WTC11 (cell line): ENCODE measurements around the gene FLCN. TPM values are rescaled to one million over a fixed set of nuclear protein-coding genes. Genes with fewer than 3 reads are reported as not detected.

Experiments used
- ATAC-seq: fragments of 200-7000 bp; cut with Tn5 transposase; 2 replicates; pipeline ENCODE4 v1.10.0; 2021; ENCODE audit warnings: mild to moderate bottlenecking, moderate library complexity
- CTCF ChIA-PET: fragments of 300-600 bp; sonication (Branson Sonifier 250); formaldehyde crosslinking; loops from one replicate; lab custom pipeline; 2021; ENCODE audit warnings: antibody characterized with exemption; lab: Charles Lee
- POLR2A ChIA-PET: fragments of 350-600 bp; sonication (Branson Sonifier 250); formaldehyde crosslinking; loops from one replicate; lab custom pipeline; 2021; ENCODE audit warnings: antibody characterized with exemption; lab: Charles Lee
- DNase-seq: peaks from one replicate; pipeline ENCODE4 v3.0.0; 2021; ENCODE audit warnings: low spot score
- H3K27ac Mint-ChIP-seq: 2 replicates; pipeline ENCODE4 v1.8.0; 2021; ENCODE audit warnings: mixed read lengths
- H3K27me3 Mint-ChIP-seq: 2 replicates; pipeline ENCODE4 v1.8.0; 2021; ENCODE audit warnings: low read depth, mild to moderate bottlenecking, moderate library complexity, mixed read lengths
- H3K36me3 Mint-ChIP-seq: 2 replicates; pipeline ENCODE4 v1.8.0; 2021; ENCODE audit warnings: mixed read lengths
- H3K4me1 Mint-ChIP-seq: 2 replicates; pipeline ENCODE4 v1.8.0; 2022; ENCODE audit warnings: mixed read lengths
- H3K4me3 Mint-ChIP-seq: 2 replicates; pipeline ENCODE4 v1.8.0; 2021; ENCODE audit warnings: mild to moderate bottlenecking, moderate library complexity, mixed read lengths
- H3K9me3 Mint-ChIP-seq: 2 replicates; pipeline ENCODE4 v1.8.0; 2021; ENCODE audit warnings: mixed read lengths
- CREB1 ChIP-seq: sonication (generic); formaldehyde crosslinking; IDR thresholded peaks from 2 replicates; pipeline ENCODE4 v1.8.0; 2023; ENCODE audit warnings: mild to moderate bottlenecking, missing genetic modification reagents
- FOXP1 ChIP-seq: sonication (generic); formaldehyde crosslinking; IDR thresholded peaks from 2 replicates; pipeline ENCODE4 v1.8.0; 2022; ENCODE audit warnings: missing genetic modification reagents, mild to moderate bottlenecking, moderate library complexity, borderline replicate concordance
- GABPB1 ChIP-seq: sonication (generic); formaldehyde crosslinking; IDR thresholded peaks from 2 replicates; pipeline ENCODE4 v1.8.1; 2023; ENCODE audit warnings: mild to moderate bottlenecking, missing genetic modification reagents
- MXD4 ChIP-seq: fragments of 250-450 bp; sonication (Bioruptor Pico); IDR thresholded peaks from 2 replicates; pipeline ENCODE4 v1.8.0; 2021; ENCODE audit warnings: mild to moderate bottlenecking, moderate library complexity, borderline replicate concordance
- NFATC4 ChIP-seq: fragments of 250-450 bp; sonication (Bioruptor Pico); IDR thresholded peaks from 2 replicates; pipeline ENCODE4 v1.9.0; 2021; ENCODE audit warnings: mild to moderate bottlenecking
- RELA ChIP-seq: sonication (generic); formaldehyde crosslinking; IDR thresholded peaks from 2 replicates; pipeline ENCODE4 v1.8.1; 2022; ENCODE audit warnings: missing genetic modification reagents, mild to moderate bottlenecking, borderline replicate concordance
- RORB ChIP-seq: fragments of 250-450 bp; sonication (Bioruptor Pico); IDR thresholded peaks from 2 replicates; pipeline ENCODE4 v1.9.0; 2021; ENCODE audit warnings: mild to moderate bottlenecking
- TEAD4 ChIP-seq: sonication (generic); formaldehyde crosslinking; IDR thresholded peaks from 2 replicates; pipeline ENCODE4 v1.8.0; 2022; ENCODE audit warnings: mild to moderate bottlenecking, missing genetic modification reagents
- ZNF138 ChIP-seq: sonication (generic); formaldehyde crosslinking; conservative IDR thresholded peaks from 2 replicates; pipeline ENCODE4 v1.8.1; 2022; ENCODE audit warnings: mild to moderate bottlenecking, moderate library complexity, missing genetic modification reagents
- total RNA-seq: library from RNA; stranded (reverse); gene quantifications from 3 replicates; pipeline ENCODE4 v1.2.3, GENCODE V29; 2021
- TF ChIP-seq, protein P1 (sequence below): sonication (generic); formaldehyde crosslinking; IDR thresholded peaks from 2 replicates; pipeline ENCODE4 v1.8.0; 2022; ENCODE audit warnings: mild to moderate bottlenecking, missing genetic modification reagents
- TF ChIP-seq, protein P2 (sequence below): sonication (generic); formaldehyde crosslinking; IDR thresholded peaks from 2 replicates; pipeline ENCODE4 v1.8.1; 2022; ENCODE audit warnings: low read depth, mild to moderate bottlenecking, moderate library complexity, missing genetic modification reagents, borderline replicate concordance
- TF ChIP-seq, protein P3 (sequence below): fragments of 250-450 bp; sonication (Bioruptor Pico); IDR thresholded peaks from 2 replicates; pipeline ENCODE4 v1.9.0; 2021; ENCODE audit warnings: mild to moderate bottlenecking, borderline replicate concordance
- TF ChIP-seq, protein P4 (sequence below): sonication (generic); formaldehyde crosslinking; IDR thresholded peaks from 2 replicates; pipeline ENCODE4 v1.8.1; 2023; ENCODE audit warnings: mild to moderate bottlenecking, missing genetic modification reagents, borderline replicate concordance
- TF ChIP-seq, protein P5 (sequence below): fragments of 250-450 bp; sonication (Bioruptor Pico); IDR thresholded peaks from 2 replicates; pipeline ENCODE4 v1.9.0; 2021; ENCODE audit warnings: mild to moderate bottlenecking
- TF ChIP-seq, protein P6 (sequence below): fragments of 200-600 bp; IDR thresholded peaks from 2 replicates; pipeline ENCODE4 v1.8.0; 2022; ENCODE audit warnings: antibody characterized with exemption

Gene FLCN
- total RNA-seq, 1 experiment from 2014 or later = 40.8 TPM

DNA sequence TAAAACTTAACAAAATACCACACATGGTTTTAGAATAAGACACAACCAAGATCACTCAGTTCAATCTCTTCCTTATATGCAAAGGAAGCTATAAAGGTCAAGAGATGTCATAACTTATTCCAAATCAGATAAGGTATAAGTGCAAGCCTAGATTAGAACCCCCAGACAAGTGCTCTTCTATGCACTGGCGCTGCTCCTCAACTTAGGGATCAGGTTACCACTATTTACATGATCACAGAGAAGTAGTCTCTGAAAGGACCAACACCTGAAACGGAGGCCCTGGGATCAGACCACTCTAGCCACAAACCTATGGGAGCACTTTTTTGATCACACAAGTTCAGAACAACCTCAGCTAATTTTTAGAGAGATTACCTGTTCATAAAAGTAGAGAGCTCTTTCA is 27.5 kb upstream of the FLCN start (continued):
- TF ChIP-seq, protein P1, sequence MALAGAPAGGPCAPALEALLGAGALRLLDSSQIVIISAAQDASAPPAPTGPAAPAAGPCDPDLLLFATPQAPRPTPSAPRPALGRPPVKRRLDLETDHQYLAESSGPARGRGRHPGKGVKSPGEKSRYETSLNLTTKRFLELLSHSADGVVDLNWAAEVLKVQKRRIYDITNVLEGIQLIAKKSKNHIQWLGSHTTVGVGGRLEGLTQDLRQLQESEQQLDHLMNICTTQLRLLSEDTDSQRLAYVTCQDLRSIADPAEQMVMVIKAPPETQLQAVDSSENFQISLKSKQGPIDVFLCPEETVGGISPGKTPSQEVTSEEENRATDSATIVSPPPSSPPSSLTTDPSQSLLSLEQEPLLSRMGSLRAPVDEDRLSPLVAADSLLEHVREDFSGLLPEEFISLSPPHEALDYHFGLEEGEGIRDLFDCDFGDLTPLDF (CRISPR knock-in tag) = no peak
- TF ChIP-seq ZNF138 = no peak
- no peak for TF ChIP-seq NFATC4 (CRISPR knock-in tag)
- TF ChIP-seq FOXP1 (CRISPR knock-in tag) = no peak
- TF ChIP-seq, protein P2, sequence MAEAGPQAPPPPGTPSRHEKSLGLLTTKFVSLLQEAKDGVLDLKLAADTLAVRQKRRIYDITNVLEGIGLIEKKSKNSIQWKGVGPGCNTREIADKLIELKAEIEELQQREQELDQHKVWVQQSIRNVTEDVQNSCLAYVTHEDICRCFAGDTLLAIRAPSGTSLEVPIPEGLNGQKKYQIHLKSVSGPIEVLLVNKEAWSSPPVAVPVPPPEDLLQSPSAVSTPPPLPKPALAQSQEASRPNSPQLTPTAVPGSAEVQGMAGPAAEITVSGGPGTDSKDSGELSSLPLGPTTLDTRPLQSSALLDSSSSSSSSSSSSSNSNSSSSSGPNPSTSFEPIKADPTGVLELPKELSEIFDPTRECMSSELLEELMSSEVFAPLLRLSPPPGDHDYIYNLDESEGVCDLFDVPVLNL (CRISPR knock-in tag) = no peak

DNA sequence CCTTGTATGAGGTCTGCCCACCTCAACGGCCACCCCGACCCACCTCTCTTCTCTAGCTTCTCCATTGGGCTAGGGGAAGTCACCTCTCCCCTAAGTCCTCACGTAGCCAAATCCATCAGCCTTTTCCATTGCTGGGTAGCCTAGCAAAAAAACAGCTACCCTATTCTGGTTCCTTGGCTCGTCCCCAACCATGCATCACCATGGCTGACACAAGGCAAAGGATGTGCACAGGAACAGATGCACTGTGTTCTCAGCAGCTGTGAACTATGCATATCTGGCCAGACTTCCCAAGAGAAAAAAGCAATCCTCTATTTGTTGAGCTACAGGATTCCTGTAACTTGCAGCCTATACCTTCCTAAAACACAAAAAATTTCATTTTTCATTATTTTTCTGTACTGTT is 22.0 kb upstream of the FLCN start:
- ATAC-seq (no peak), DNase-seq (no peak)
- Mint-ChIP-seq H3K9me3 (no peaks in the 10 kb centered on the region), H3K27ac (no peak overlapping the region), H3K36me3 (peaks cover 73% of the 10 kb centered on the region), H3K4me3 (no peak overlapping the region), H3K27me3 (no peaks in the 10 kb centered on the region), H3K4me1 (no peaks in the 10 kb centered on the region)
- ChIA-PET CTCF (no interaction called here), POLR2A (interaction anchor here (0.6 kb wide), 1 partner anchor 26 kb away, joined by 7 read pairs; no protein-coding TSS in a partner anchor)
- TF ChIP-seq GABPB1 = no peak
- no peak for TF ChIP-seq RORB
- no peak for TF ChIP-seq TEAD4
- TF ChIP-seq, protein P3, sequence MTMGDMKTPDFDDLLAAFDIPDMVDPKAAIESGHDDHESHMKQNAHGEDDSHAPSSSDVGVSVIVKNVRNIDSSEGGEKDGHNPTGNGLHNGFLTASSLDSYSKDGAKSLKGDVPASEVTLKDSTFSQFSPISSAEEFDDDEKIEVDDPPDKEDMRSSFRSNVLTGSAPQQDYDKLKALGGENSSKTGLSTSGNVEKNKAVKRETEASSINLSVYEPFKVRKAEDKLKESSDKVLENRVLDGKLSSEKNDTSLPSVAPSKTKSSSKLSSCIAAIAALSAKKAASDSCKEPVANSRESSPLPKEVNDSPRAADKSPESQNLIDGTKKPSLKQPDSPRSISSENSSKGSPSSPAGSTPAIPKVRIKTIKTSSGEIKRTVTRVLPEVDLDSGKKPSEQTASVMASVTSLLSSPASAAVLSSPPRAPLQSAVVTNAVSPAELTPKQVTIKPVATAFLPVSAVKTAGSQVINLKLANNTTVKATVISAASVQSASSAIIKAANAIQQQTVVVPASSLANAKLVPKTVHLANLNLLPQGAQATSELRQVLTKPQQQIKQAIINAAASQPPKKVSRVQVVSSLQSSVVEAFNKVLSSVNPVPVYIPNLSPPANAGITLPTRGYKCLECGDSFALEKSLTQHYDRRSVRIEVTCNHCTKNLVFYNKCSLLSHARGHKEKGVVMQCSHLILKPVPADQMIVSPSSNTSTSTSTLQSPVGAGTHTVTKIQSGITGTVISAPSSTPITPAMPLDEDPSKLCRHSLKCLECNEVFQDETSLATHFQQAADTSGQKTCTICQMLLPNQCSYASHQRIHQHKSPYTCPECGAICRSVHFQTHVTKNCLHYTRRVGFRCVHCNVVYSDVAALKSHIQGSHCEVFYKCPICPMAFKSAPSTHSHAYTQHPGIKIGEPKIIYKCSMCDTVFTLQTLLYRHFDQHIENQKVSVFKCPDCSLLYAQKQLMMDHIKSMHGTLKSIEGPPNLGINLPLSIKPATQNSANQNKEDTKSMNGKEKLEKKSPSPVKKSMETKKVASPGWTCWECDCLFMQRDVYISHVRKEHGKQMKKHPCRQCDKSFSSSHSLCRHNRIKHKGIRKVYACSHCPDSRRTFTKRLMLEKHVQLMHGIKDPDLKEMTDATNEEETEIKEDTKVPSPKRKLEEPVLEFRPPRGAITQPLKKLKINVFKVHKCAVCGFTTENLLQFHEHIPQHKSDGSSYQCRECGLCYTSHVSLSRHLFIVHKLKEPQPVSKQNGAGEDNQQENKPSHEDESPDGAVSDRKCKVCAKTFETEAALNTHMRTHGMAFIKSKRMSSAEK = no peak
- TF ChIP-seq, protein P4, sequence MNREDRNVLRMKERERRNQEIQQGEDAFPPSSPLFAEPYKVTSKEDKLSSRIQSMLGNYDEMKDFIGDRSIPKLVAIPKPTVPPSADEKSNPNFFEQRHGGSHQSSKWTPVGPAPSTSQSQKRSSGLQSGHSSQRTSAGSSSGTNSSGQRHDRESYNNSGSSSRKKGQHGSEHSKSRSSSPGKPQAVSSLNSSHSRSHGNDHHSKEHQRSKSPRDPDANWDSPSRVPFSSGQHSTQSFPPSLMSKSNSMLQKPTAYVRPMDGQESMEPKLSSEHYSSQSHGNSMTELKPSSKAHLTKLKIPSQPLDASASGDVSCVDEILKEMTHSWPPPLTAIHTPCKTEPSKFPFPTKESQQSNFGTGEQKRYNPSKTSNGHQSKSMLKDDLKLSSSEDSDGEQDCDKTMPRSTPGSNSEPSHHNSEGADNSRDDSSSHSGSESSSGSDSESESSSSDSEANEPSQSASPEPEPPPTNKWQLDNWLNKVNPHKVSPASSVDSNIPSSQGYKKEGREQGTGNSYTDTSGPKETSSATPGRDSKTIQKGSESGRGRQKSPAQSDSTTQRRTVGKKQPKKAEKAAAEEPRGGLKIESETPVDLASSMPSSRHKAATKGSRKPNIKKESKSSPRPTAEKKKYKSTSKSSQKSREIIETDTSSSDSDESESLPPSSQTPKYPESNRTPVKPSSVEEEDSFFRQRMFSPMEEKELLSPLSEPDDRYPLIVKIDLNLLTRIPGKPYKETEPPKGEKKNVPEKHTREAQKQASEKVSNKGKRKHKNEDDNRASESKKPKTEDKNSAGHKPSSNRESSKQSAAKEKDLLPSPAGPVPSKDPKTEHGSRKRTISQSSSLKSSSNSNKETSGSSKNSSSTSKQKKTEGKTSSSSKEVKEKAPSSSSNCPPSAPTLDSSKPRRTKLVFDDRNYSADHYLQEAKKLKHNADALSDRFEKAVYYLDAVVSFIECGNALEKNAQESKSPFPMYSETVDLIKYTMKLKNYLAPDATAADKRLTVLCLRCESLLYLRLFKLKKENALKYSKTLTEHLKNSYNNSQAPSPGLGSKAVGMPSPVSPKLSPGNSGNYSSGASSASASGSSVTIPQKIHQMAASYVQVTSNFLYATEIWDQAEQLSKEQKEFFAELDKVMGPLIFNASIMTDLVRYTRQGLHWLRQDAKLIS = no peak
- no peak for TF ChIP-seq CREB1 (CRISPR knock-in tag)
- TF ChIP-seq RELA = no peak
- TF ChIP-seq MXD4 (CRISPR knock-in tag) = no peak
- TF ChIP-seq, protein P5, sequence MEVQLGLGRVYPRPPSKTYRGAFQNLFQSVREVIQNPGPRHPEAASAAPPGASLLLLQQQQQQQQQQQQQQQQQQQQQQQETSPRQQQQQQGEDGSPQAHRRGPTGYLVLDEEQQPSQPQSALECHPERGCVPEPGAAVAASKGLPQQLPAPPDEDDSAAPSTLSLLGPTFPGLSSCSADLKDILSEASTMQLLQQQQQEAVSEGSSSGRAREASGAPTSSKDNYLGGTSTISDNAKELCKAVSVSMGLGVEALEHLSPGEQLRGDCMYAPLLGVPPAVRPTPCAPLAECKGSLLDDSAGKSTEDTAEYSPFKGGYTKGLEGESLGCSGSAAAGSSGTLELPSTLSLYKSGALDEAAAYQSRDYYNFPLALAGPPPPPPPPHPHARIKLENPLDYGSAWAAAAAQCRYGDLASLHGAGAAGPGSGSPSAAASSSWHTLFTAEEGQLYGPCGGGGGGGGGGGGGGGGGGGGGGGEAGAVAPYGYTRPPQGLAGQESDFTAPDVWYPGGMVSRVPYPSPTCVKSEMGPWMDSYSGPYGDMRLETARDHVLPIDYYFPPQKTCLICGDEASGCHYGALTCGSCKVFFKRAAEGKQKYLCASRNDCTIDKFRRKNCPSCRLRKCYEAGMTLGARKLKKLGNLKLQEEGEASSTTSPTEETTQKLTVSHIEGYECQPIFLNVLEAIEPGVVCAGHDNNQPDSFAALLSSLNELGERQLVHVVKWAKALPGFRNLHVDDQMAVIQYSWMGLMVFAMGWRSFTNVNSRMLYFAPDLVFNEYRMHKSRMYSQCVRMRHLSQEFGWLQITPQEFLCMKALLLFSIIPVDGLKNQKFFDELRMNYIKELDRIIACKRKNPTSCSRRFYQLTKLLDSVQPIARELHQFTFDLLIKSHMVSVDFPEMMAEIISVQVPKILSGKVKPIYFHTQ (CRISPR knock-in tag) = no peak
- TF ChIP-seq, protein P6, sequence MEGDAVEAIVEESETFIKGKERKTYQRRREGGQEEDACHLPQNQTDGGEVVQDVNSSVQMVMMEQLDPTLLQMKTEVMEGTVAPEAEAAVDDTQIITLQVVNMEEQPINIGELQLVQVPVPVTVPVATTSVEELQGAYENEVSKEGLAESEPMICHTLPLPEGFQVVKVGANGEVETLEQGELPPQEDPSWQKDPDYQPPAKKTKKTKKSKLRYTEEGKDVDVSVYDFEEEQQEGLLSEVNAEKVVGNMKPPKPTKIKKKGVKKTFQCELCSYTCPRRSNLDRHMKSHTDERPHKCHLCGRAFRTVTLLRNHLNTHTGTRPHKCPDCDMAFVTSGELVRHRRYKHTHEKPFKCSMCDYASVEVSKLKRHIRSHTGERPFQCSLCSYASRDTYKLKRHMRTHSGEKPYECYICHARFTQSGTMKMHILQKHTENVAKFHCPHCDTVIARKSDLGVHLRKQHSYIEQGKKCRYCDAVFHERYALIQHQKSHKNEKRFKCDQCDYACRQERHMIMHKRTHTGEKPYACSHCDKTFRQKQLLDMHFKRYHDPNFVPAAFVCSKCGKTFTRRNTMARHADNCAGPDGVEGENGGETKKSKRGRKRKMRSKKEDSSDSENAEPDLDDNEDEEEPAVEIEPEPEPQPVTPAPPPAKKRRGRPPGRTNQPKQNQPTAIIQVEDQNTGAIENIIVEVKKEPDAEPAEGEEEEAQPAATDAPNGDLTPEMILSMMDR = no peak
